ENCODE measurements around the gene YIPF2.

DNA sequence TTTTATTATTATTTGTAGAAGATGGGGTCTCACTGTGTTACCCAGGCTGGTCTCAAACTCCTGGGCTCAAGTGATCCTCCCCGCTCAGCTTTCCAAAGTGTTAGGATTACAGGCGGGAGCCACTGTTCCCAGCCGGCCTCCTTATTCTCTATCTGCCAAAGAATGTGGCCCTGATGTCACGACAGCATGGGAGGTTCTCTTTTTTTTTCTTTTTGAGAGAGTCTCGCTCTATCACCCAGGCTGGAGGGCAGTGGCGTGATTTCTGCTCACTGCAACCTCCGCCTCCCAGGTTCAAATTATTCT is 33.6 kb downstream of the YIPF2 start:
- TF ChIP-seq, protein P1, sequence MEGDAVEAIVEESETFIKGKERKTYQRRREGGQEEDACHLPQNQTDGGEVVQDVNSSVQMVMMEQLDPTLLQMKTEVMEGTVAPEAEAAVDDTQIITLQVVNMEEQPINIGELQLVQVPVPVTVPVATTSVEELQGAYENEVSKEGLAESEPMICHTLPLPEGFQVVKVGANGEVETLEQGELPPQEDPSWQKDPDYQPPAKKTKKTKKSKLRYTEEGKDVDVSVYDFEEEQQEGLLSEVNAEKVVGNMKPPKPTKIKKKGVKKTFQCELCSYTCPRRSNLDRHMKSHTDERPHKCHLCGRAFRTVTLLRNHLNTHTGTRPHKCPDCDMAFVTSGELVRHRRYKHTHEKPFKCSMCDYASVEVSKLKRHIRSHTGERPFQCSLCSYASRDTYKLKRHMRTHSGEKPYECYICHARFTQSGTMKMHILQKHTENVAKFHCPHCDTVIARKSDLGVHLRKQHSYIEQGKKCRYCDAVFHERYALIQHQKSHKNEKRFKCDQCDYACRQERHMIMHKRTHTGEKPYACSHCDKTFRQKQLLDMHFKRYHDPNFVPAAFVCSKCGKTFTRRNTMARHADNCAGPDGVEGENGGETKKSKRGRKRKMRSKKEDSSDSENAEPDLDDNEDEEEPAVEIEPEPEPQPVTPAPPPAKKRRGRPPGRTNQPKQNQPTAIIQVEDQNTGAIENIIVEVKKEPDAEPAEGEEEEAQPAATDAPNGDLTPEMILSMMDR (conservative IDR thresholded peaks at IDR 0.05; ENCODE audit: low read depth, low read length) = no peak
- no peak for TF ChIP-seq POLR2A (IDR thresholded peaks at IDR 0.05; ENCODE audit: low read depth, low read length)
